Keratinocyte (primary cell): ENCODE data around the gene TUT1.

Experiments
- CTCF ChIP-seq, 3 experiments: IDR thresholded peaks in 1 of 3; conservative IDR thresholded peaks in 1 of 3; optimal IDR thresholded peaks in 1 of 3; 2 replicates in 2 of 3; 3 replicates in 1 of 3; pipeline versions ENCODE3 to v1.5.1; 2011; ENCODE audit warnings: low read length in 3 of 3, mild to moderate bottlenecking in 3 of 3, moderate library complexity in 2 of 3, control low read depth in 1 of 3, inconsistent platforms in 1 of 3; ENCODE audit not compliant: insufficient read depth in 2 of 3; ENCODE audit errors: extremely low read depth in 1 of 3
- EZH2 ChIP-seq: IDR thresholded peaks from one replicate; pipeline ENCODE4 v1.6.1; 2012; ENCODE audit warnings: inconsistent platforms, mild to moderate bottlenecking, low read length, moderate library complexity

- TF ChIP-seq CTCF (optimal IDR thresholded peaks at IDR 0.05 in 1 of 3, IDR thresholded peaks at IDR 0.05 in 1 of 3, conservative IDR thresholded peaks at IDR 0.05 in 1 of 3; ENCODE audit: extremely low read depth in 1 of 3, insufficient read depth in 2 of 3, low read length in 3 of 3), result no peak
- no peak for TF ChIP-seq EZH2
Observed at GRCh38 chr11:62574363-62575071, 16.8 kb downstream of the TUT1 start.
